Measurements from ENCODE around the gene MCF2L2. TPM values are rescaled to one million over a fixed set of nuclear protein-coding genes. Genes with fewer than 3 reads are reported as not detected.

The MCF2L2 gene
- total and polyA plus RNA-seq, 2 donors (not counting 3 experiments of a cell fraction or from before 2014, with no cell fraction given): 0.15 to 1.1 TPM

DNA sequence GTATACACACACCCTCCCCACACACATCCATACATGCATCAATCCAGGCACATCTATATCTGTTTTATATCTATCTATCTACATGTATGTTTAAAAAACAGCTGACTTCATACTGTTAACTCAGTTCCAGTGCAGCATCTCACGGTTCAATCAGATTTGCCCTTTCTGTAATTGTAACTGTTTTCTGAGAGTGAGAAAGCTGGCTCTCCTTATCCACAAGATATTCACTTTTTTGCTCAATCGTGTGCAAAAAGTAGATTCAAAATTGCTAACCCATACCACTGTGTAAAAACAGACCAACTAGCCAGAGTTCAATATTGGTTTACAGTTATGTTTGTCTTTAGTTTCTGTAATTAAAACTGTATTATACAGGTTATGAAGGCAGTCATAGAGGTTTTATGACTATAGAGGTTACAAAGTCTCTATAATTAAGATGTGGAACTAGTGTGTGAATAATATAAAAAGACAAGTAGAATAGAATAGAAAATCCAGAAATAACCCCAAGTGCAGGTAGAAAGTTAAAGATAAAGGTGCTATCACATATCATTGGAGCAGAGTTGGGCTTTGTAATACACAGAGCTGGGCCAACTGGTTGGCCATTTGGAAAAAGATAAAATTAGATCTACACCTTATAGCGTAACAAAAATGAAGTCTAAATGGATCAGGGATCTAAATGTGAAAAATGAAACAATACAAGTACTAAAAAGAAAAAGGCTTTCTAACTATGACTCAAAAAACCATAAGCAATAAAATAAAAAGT is 20.1 kb upstream of the MCF2L2 start:
- Histone ChIP-seq H4K20me1 (replicated peaks; ENCODE audit: control insufficient read depth, extremely low read depth, insufficient read depth, low read length) (no peaks in the 10 kb centered on the region), H3K4me3 (replicated peaks in 1 of 3; ENCODE audit: insufficient read depth in 1 of 3, low read depth in 1 of 3, low read length in 3 of 3) (peak overlapping the region in 2 of 3 experiments; percentile 78 to 81), H3K27ac (ENCODE audit: insufficient read depth, low read depth, low read length) (no peak overlapping the region), H3K9me1 (replicated peaks; ENCODE audit: control insufficient read depth, extremely low read depth, insufficient read depth, low read length) (no peaks in the 10 kb centered on the region), H3K9ac (replicated peaks; ENCODE audit: extremely low read depth, insufficient read depth, low read length) (peak overlapping the region; percentile 20), H2AFZ (ENCODE audit: low read depth, low read length) (no peak overlapping the region), H3K4me2 (ENCODE audit: insufficient read depth, low read length) (peak overlapping the region; percentile 78), H3K27me3 (ENCODE audit: control insufficient read depth in 2 of 2, insufficient read depth in 2 of 2, low read length in 2 of 2) (no peaks in the 10 kb centered on the region), H3K4me1 (ENCODE audit: control insufficient read depth, extremely low read depth, insufficient read depth, low read length) (peaks cover 17% of the 10 kb centered on the region), H3K36me3 (ENCODE audit: control insufficient read depth in 2 of 2, extremely low read depth in 1 of 2, insufficient read depth in 2 of 2, low read length in 2 of 2) (no peaks in the 10 kb centered on the region), H3K79me2 (ENCODE audit: control insufficient read depth, insufficient read depth, low read length) (no peaks in the 10 kb centered on the region), H3K9me3 (replicated peaks; ENCODE audit: control insufficient read depth, insufficient read depth, low read length) (peaks cover under 1% of the 10 kb centered on the region)
- DNase-seq (ENCODE audit: low read depth, low spot score) (no peak), FAIRE-seq (no peak)
- dilution Hi-C loops (cut with MboI; ENCODE audit: extremely low pct_ligation_motif_present, low sequenced_read_pairs): no loop called here
- BruUV-seq (replicated peaks): no TSS peak
- no peak for TF ChIP-seq GATA2 (IDR thresholded peaks at IDR 0.05; ENCODE audit: insufficient read depth, insufficient read length, low read depth, low read length)
- TF ChIP-seq, protein P1, sequence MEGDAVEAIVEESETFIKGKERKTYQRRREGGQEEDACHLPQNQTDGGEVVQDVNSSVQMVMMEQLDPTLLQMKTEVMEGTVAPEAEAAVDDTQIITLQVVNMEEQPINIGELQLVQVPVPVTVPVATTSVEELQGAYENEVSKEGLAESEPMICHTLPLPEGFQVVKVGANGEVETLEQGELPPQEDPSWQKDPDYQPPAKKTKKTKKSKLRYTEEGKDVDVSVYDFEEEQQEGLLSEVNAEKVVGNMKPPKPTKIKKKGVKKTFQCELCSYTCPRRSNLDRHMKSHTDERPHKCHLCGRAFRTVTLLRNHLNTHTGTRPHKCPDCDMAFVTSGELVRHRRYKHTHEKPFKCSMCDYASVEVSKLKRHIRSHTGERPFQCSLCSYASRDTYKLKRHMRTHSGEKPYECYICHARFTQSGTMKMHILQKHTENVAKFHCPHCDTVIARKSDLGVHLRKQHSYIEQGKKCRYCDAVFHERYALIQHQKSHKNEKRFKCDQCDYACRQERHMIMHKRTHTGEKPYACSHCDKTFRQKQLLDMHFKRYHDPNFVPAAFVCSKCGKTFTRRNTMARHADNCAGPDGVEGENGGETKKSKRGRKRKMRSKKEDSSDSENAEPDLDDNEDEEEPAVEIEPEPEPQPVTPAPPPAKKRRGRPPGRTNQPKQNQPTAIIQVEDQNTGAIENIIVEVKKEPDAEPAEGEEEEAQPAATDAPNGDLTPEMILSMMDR (IDR thresholded peaks at IDR 0.05; ENCODE audit: extremely low read depth in 1 of 2, insufficient read depth in 1 of 2, low read depth in 1 of 2, low read length in 2 of 2): no peak
- no peak for TF ChIP-seq MYC (IDR thresholded peaks at IDR 0.05; ENCODE audit: low read depth, low read length)
- TF ChIP-seq, protein P2, sequence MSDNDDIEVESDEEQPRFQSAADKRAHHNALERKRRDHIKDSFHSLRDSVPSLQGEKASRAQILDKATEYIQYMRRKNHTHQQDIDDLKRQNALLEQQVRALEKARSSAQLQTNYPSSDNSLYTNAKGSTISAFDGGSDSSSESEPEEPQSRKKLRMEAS (IDR thresholded peaks at IDR 0.05; ENCODE audit: insufficient read depth, insufficient read length): no peak
- no peak for TF ChIP-seq POLR2A (IDR thresholded peaks at IDR 0.05; ENCODE audit: low read depth, low read length)
- no peak for TF ChIP-seq EZH2 (IDR thresholded peaks at IDR 0.05; ENCODE audit: borderline replicate concordance, low read depth, low read length, severe bottlenecking)
- intact Hi-C loops (cut with micrococcal nuclease): no loop called here
- ChIA-PET CTCF (interaction anchor here (1.2 to 2.2 kb wide), 4 partner anchors 11 to 319 kb away, joined by 6 to 9 read pairs (median 6); no protein-coding TSS in a partner anchor), POLR2A (interaction anchor here (0.6 kb wide), 1 partner anchor 872 kb away, joined by 3 read pairs; no protein-coding TSS in a partner anchor)
